Common myeloid progenitor, CD34-positive (primary cell): ENCODE results near the gene POLR2J2.
A peak's percentile ranks its signal among the peaks of the same experiment; 100 is the strongest.
"Not testable (repeated sequence)": the region's sequence is repeated elsewhere in the genome, so short reads cannot be mapped to it uniquely, and the experiment has no call there.

Experiments used
- CTCF ChIA-PET: fragments of 350-600 bp; sonication (Branson Sonifier 250); formaldehyde crosslinking; loops from one replicate; lab custom pipeline; 2021; ENCODE audit warnings: antibody characterized with exemption; lab: Charles Lee
- POLR2A ChIA-PET: fragments of 350-600 bp; sonication (Branson Sonifier 250); formaldehyde crosslinking; loops from one replicate; lab custom pipeline; 2021; ENCODE audit warnings: antibody characterized with exemption; lab: Charles Lee
- DNase-seq, 3 donors: peaks; one replicate each; pipeline versions ENCODE4 v3.0.0 to v3.0.0-alpha.2; 2013
- H3K27ac ChIP-seq, 2 experiments: 1 replicate in 1 of 2; 2 replicates in 1 of 2; pipeline ENCODE4 v1.7.0; 2013; ENCODE audit warnings: inconsistent platforms in 2 of 2, low read length in 2 of 2, mild to moderate bottlenecking in 2 of 2, low read depth in 1 of 2, moderate library complexity in 1 of 2; ENCODE audit not compliant: severe bottlenecking in 2 of 2, insufficient read depth in 1 of 2, poor library complexity in 1 of 2
- H3K27me3 ChIP-seq, 5 experiments: replicated peaks in 2 of 5; 1 replicate in 3 of 5; 2 replicates in 2 of 5; pipeline versions ENCODE4 v1.6.1 to v1.7.0; 2013; ENCODE audit warnings: low read length in 4 of 5, mild to moderate bottlenecking in 2 of 5, moderate library complexity in 2 of 5, inconsistent platforms in 1 of 5; ENCODE audit not compliant: insufficient read depth in 5 of 5, control insufficient read depth in 4 of 5
- H3K36me3 ChIP-seq, 4 experiments: 1 replicate in 2 of 4; 2 replicates in 2 of 4; pipeline versions ENCODE4 v1.6.1 to v1.7.0; 2013; ENCODE audit warnings: low read length in 3 of 4, control low read depth in 1 of 4, mild to moderate bottlenecking in 1 of 4; ENCODE audit not compliant: control insufficient read depth in 4 of 4, insufficient read depth in 4 of 4
- H3K4me1 ChIP-seq, 4 experiments: 1 replicate in 3 of 4; 2 replicates in 1 of 4; pipeline versions ENCODE4 v1.6.1 to v1.7.1; 2013; ENCODE audit warnings: low read length in 3 of 4, mild to moderate bottlenecking in 3 of 4, control low read depth in 1 of 4, inconsistent platforms in 1 of 4, moderate library complexity in 1 of 4; ENCODE audit not compliant: control insufficient read depth in 4 of 4, insufficient read depth in 4 of 4; ENCODE audit errors: control extremely low read depth in 1 of 4
- H3K4me3 ChIP-seq, 7 experiments: 1 replicate in 4 of 7; 2 replicates in 3 of 7; pipeline versions ENCODE4 v1.5.1 to v1.7.0; 2013; ENCODE audit warnings: mild to moderate bottlenecking in 7 of 7, low read length in 6 of 7, moderate library complexity in 6 of 7, inconsistent platforms in 2 of 7, low read depth in 2 of 7, control low read depth in 1 of 7; ENCODE audit not compliant: insufficient read depth in 4 of 7, control insufficient read depth in 1 of 7; ENCODE audit errors: extremely low read depth in 1 of 7
- H3K9me3 ChIP-seq, 5 experiments: 1 replicate in 4 of 5; 2 replicates in 1 of 5; pipeline versions ENCODE4 v1.6.1 to v1.7.1; 2013; ENCODE audit warnings: low read length in 4 of 5, mild to moderate bottlenecking in 2 of 5, inconsistent platforms in 1 of 5, low read depth in 1 of 5, moderate library complexity in 1 of 5; ENCODE audit not compliant: control insufficient read depth in 4 of 5, insufficient read depth in 2 of 5; ENCODE audit errors: control extremely low read depth in 1 of 5
- WGBS: methylation state at CpG from one replicate; pipeline ENCODE4 v1.1.5; 2013; ENCODE audit not compliant: insufficient coverage; 5-methylcytosine and 5-hydroxymethylcytosine counted together

POLR2J2 gene

DNA sequence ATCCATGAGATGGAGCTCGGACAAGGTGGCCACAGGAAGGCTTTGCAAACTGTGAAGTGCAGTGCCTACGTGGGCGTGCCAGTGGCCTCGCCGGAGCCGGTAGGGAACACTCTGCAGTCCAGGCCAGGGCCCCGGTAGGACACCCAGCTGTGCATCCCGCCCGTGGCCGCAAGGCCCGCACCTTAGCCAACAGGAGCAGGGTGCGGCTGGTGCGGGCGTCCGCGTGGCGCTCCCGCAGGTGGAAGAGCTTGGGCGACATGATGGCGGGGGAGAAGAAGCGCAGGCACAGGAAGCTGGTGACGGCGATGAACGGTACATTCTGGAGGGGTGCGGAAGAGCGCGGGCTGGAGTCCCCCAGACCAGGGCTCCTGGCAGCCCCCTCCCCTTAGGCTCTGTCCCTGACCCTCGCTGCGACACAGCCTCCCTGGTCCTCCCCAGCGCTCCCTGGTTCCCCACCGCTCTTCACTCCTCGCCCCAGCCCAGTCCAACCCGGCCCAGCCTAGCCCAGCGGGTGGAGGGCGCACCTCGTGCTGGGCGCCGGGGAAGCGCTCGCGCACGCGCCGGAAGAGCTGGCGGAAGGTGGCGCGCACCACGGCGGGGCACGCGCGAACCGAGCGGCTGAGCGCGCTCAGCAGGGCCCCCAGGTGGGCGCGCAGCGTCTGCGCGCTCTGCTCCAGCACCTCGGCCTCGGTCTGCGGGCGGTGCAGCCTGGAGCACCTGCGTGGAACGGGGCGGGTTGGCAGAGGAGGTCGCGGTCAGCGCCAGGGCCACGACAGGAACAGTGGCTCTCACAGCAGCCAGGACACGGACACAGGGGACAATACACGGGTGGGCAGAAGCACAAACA is 18.2 kb upstream of the POLR2J2 start:
- H3K4me1 ChIP-seq, POLR2A ChIA-PET, H3K36me3 ChIP-seq, CTCF ChIA-PET, H3K27me3 ChIP-seq, H3K27ac ChIP-seq, H3K9me3 ChIP-seq: not testable (repeated sequence)
- H3K4me3 ChIP-seq = peak overlapping the region in 2 of 7 experiments; percentile 40 to 57
- no CpG with 5 or more reads among the region's 74 CpGs for WGBS
- DNase-seq = peak in 1 of 3 donors; percentile 1

GRCh38 chr7:102688299-102689036 is 17.0 kb upstream of the POLR2J2 start:
- CTCF ChIA-PET, H3K9me3 ChIP-seq, H3K4me1 ChIP-seq, H3K27ac ChIP-seq, H3K36me3 ChIP-seq, H3K4me3 ChIP-seq, POLR2A ChIA-PET, DNase-seq, H3K27me3 ChIP-seq: not testable (repeated sequence)
- no CpG with 5 or more reads among the region's 37 CpGs for WGBS

DNA sequence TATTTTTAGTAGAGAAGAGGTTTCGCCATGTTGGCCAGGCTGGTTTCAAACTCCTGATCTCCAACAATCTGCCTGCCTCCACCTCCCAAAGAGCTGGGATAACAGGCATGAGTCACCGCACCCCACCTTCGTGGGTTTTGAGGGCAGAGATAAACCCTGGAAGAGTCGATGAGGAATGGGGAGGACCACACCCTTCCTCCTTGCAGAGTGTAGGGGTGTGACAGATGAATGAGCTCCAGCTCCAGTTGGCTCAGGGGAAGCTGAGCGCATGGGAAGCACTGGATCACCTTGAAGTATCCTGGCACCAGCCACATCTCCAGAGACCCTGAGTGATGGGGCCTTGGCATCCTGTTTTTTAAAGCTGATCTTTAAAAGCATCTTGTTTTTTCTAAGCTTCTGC is 11.1 kb upstream of the POLR2J2 start:
- DNase-seq, H3K9me3 ChIP-seq, CTCF ChIA-PET, POLR2A ChIA-PET, H3K27me3 ChIP-seq, H3K4me3 ChIP-seq, H3K4me1 ChIP-seq, H3K36me3 ChIP-seq, H3K27ac ChIP-seq: not testable (repeated sequence)
- WGBS = no CpG with 5 or more reads among the region's 5 CpGs

GRCh38 chr7:102680780-102681179 is 9.3 kb upstream of the POLR2J2 start:
- not testable (repeated sequence) for DNase-seq
- WGBS = no CpG with 5 or more reads among the region's 5 CpGs

GRCh38 chr7:102675545-102675944 is 4.1 kb upstream of the POLR2J2 start:
- DNase-seq, H3K27ac ChIP-seq, H3K27me3 ChIP-seq, H3K4me3 ChIP-seq, H3K4me1 ChIP-seq, POLR2A ChIA-PET, H3K36me3 ChIP-seq, CTCF ChIA-PET, H3K9me3 ChIP-seq: not testable (repeated sequence)
- 100% methylated on average over 1 of the region's 2 CpGs for WGBS

More at GRCh38 chr7:102680780-102681179, 9.3 kb upstream of the POLR2J2 start:
- H3K27ac ChIP-seq, H3K4me3 ChIP-seq, H3K27me3 ChIP-seq, H3K4me1 ChIP-seq, POLR2A ChIA-PET, H3K36me3 ChIP-seq, H3K9me3 ChIP-seq, CTCF ChIA-PET: not testable (repeated sequence)

DNA sequence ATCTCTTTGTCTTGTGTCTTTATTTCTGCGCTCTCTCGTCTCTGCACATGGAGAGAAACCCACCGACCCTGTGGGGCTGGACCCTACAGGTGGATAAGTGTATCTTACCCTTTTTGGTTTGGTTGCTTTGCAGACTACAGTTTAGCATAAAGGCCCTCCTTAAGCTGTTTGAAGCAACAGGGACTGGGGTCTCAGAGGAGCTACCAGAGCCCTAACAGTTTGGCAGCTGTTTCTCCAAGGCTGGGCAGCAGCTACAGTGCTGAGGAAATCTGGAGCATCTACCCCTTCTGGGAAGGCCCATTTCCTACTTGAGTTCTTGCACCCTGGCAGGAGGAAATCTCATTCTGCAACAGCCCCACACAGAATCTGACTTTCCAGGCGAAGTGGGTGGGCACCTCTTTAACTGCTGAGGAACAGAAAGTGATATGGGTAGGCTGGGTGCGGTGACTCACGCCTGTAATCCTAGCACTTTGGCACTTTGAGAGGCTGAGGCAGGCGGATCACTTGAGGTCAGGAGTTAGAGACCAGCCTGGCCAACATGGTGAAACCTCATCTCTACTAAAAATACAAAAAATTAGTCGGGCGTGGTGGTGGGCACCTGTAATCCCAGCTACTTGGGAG is 2.1 kb upstream of the POLR2J2 start:
- H3K9me3 ChIP-seq, H3K27ac ChIP-seq, H3K27me3 ChIP-seq, H3K4me3 ChIP-seq, CTCF ChIA-PET, H3K4me1 ChIP-seq, H3K36me3 ChIP-seq, POLR2A ChIA-PET, DNase-seq: not testable (repeated sequence)
- no CpG with 5 or more reads among the region's 9 CpGs for WGBS

DNA sequence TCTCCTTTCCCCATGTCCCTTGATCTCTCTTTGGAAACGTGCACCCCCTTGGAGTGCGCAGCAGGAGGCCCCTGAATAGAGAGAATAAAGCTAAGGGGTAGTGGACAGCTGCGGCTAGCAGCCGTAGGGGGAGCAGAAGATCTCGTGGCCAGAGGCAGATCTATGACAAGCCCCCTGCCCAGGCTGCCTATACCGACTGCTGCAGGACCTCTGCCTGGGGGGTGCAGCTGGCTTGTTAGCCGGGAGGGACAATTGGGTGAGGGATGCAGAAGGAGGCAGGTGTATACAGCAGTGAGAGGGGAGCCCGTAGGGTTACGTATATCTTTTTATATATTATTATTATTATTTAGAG is 469 bp upstream of the POLR2J2 start:
- H3K36me3 ChIP-seq, DNase-seq, POLR2A ChIA-PET, H3K27ac ChIP-seq, CTCF ChIA-PET, H3K9me3 ChIP-seq, H3K4me1 ChIP-seq, H3K27me3 ChIP-seq: not testable (repeated sequence)
- no CpG with 5 or more reads among the region's 9 CpGs for WGBS
- H3K4me3 ChIP-seq = peak overlapping the region in 2 of 7 experiments; percentile 69 to 70
